Measurements from ENCODE around the gene PPP1R2. TPM values are rescaled to one million over a fixed set of nuclear protein-coding genes. Genes with fewer than 3 reads are reported as not detected.

PPP1R2 gene
- total and polyA plus RNA-seq, 2 of the 13 experiments (the other 11 are each of a cell fraction or from before 2014, with no cell fraction given): 36.5 to 86.5 TPM

DNA sequence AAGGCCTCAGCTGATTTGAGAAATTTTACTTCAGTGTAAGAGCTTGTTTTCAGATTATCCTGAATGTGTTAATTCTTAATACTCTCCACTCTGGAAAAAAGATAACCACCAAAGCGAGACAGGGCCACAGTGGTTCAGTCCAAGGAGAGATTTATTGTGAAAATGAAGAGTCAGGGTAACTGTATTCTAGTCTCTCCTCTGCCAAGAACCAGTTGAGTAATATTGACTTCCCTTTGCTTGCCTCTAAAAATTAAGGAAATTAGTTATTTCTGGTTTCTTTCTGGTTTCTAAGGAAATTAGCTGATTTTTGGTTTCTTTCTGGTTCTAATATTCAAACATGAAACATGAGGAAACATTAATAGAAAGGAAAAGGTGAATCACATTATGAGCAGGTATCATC is 34.9 kb downstream of the PPP1R2 start:
- peaks cover 0 to 5% of the 10 kb centered on the region in 2 experiments; a peak in 2 of 5 replicates for H3K36me3 ChIP-seq (replicated peaks in 1 of 2; ENCODE audit: control insufficient read depth in 1 of 2, insufficient read depth in 2 of 2, low read length in 2 of 2)
- no peak overlapping the region for H2AFZ ChIP-seq (ENCODE audit: low read length)
- in situ Hi-C loops (cut with HindIII; ENCODE audit: extremely low pct_ligation_motif_present, low pct_unique_long_range_greater_than_20kb) (no loop called here), intact Hi-C loops (cut with micrococcal nuclease; ENCODE audit: unreplicated experiment) (no loop called here)
- H3K9ac ChIP-seq (ENCODE audit: insufficient read depth, low read depth, low read length): no peak overlapping the region
- POLR2A ChIA-PET: no interaction called here
- ATAC-seq (no peak), DNase-seq (ENCODE audit: low spot score) (no peak), FAIRE-seq (no peak)
- no peaks in the 10 kb centered on the region for H4K20me1 ChIP-seq (ENCODE audit: insufficient read depth, low read length)
- CTCF ChIA-PET (ENCODE audit: low intra/inter-chr PET ratio, low total read pairs): no interaction called here
- BruUV-seq (replicated peaks): no TSS peak
- no peak overlapping the region for H3K4me3 ChIP-seq (replicated peaks in 1 of 3; ENCODE audit: insufficient read depth in 1 of 3, low read depth in 2 of 3, low read length in 3 of 3)
- H3K27ac ChIP-seq (ENCODE audit: extremely low read length, insufficient read depth, low read length): no peak overlapping the region
- no peak overlapping the region for H3K4me2 ChIP-seq (ENCODE audit: low read depth, low read length)
- H3K9me3 ChIP-seq (ENCODE audit: low read length): no peaks in the 10 kb centered on the region
- no peaks in the 10 kb centered on the region for H3K79me2 ChIP-seq (ENCODE audit: insufficient read depth, low read length)
- WGBS (ENCODE audit: low lambda C conversion rate): 95% methylated on average over 1 of the region's 1 CpG
- no peaks in the 10 kb centered on the region for H3K27me3 ChIP-seq (ENCODE audit: control insufficient read depth in 1 of 2, insufficient read depth in 2 of 2, low read length in 2 of 2)
- TF ChIP-seq NR2F6 (IDR thresholded peaks at IDR 0.05): no peak
- no peak for TF ChIP-seq NR2F6 (CRISPR knock-in tag; IDR thresholded peaks at IDR 0.05)
- TF ChIP-seq NCOA5 (CRISPR knock-in tag; IDR thresholded peaks at IDR 0.05): no peak
- no peak for TF ChIP-seq NCOA1 (CRISPR knock-in tag; IDR thresholded peaks at IDR 0.05)
- no peak for TF ChIP-seq ZNF280D (CRISPR knock-in tag; IDR thresholded peaks at IDR 0.05)
- no peak for TF ChIP-seq ZNF577 (CRISPR knock-in tag; IDR thresholded peaks at IDR 0.05; ENCODE audit: borderline replicate concordance, low read depth)
- no peak for TF ChIP-seq ZBTB2 (CRISPR knock-in tag; IDR thresholded peaks at IDR 0.05; ENCODE audit: low read depth)
- TF ChIP-seq ZNF644 (CRISPR knock-in tag; IDR thresholded peaks at IDR 0.05; ENCODE audit: low read depth): no peak
- TF ChIP-seq RARA (CRISPR knock-in tag; IDR thresholded peaks at IDR 0.05): no peak
- TF ChIP-seq GTF3A (CRISPR knock-in tag; conservative IDR thresholded peaks at IDR 0.05): no peak
- no peak for TF ChIP-seq NFIB (CRISPR knock-in tag; IDR thresholded peaks at IDR 0.05; ENCODE audit: borderline replicate concordance)
- no peak for TF ChIP-seq FUBP1 (CRISPR knock-in tag; IDR thresholded peaks at IDR 0.05; ENCODE audit: borderline replicate concordance)
- TF ChIP-seq MAFK (conservative IDR thresholded peaks at IDR 0.05 in 1 of 2, IDR thresholded peaks at IDR 0.05 in 1 of 2; ENCODE audit: low read length in 2 of 2): no peak
- no peak for TF ChIP-seq CBX2 (IDR thresholded peaks at IDR 0.05; ENCODE audit: low read depth, low read length)
- TF ChIP-seq CBX2 (CRISPR knock-in tag; IDR thresholded peaks at IDR 0.05; ENCODE audit: low read depth): no peak
- TF ChIP-seq ZNF160 (CRISPR knock-in tag; IDR thresholded peaks at IDR 0.05): no peak
- TF ChIP-seq NFATC3 (CRISPR knock-in tag; IDR thresholded peaks at IDR 0.05): no peak
- H3K4me1 ChIP-seq (ENCODE audit: insufficient read depth, low read length): no peaks in the 10 kb centered on the region
